B cell (primary cell): ENCODE data around the gene HNRNPAB. TPM values are rescaled to one million over a fixed set of nuclear protein-coding genes. Genes with fewer than 3 reads are reported as not detected.

ENCODE experiments used
- ATAC-seq: fragments of 200-7000 bp; cut with Tn5 transposase; one replicate; pipeline ENCODE4 v1.10.0; 2021; ENCODE audit warnings: low read depth, mild to moderate bottlenecking, moderate number of reproducible peaks, moderate library complexity
- CTCF ChIA-PET: fragments of 350-600 bp; sonication (Branson Sonifier 250); formaldehyde crosslinking; loops from one replicate; lab custom pipeline; 2021; ENCODE audit warnings: antibody characterized with exemption, inconsistent platforms; lab: Charles Lee
- POLR2A ChIA-PET: fragments of 350-600 bp; sonication (Branson Sonifier 250); formaldehyde crosslinking; loops from one replicate; lab custom pipeline; 2021; ENCODE audit warnings: antibody characterized with exemption; lab: Charles Lee
- DNase-seq: peaks from one replicate; pipeline ENCODE4 v3.0.0; 2013
- H2AFZ ChIP-seq: 2 replicates; pipeline ENCODE4 v1.6.1; 2012; ENCODE audit warnings: mild to moderate bottlenecking, low read depth, low read length; ENCODE audit not compliant: insufficient read depth, poor library complexity, severe bottlenecking
- H3K27ac ChIP-seq, 2 donors: 1 replicate in 1 of 2; 2 replicates in 1 of 2; pipeline ENCODE4 v1.5.1; 2012 to 2013; ENCODE audit warnings: low read length in 2 of 2, mild to moderate bottlenecking in 2 of 2, moderate library complexity in 1 of 2
- H3K27me3 ChIP-seq, 4 experiments: fragments of 200-600 bp in 1 of 4; sonication (generic) in 1 of 4; replicated peaks in 1 of 4; 1 replicate in 2 of 4; 2 replicates in 2 of 4; pipeline versions ENCODE4 v1.6.1 to v1.7.0; 2013 to 2016; ENCODE audit warnings: low read length in 3 of 4, mild to moderate bottlenecking in 2 of 4, mixed read lengths in 1 of 4, moderate library complexity in 1 of 4; ENCODE audit not compliant: insufficient read depth in 4 of 4, control insufficient read depth in 3 of 4; ENCODE audit errors: control extremely low read depth in 1 of 4
- H3K36me3 ChIP-seq, 2 experiments: replicated peaks in 1 of 2; 1 replicate in 1 of 2; 2 replicates in 1 of 2; pipeline versions ENCODE4 v1.6.1 to v1.7.1; 2013; ENCODE audit warnings: low read length in 1 of 2; ENCODE audit not compliant: insufficient read depth in 2 of 2, control insufficient read depth in 1 of 2; ENCODE audit errors: control extremely low read depth in 1 of 2, extremely low read depth in 1 of 2
- H3K4me1 ChIP-seq, 2 donors: fragments of 200-600 bp in 1 of 2; sonication (generic) in 1 of 2; 1 replicate in 1 of 2; 2 replicates in 1 of 2; pipeline versions ENCODE4 v1.5.1 to v1.6.1; 2013 to 2017; ENCODE audit warnings: low read length in 2 of 2; ENCODE audit not compliant: control insufficient read depth in 2 of 2, insufficient read depth in 2 of 2
- H3K4me2 ChIP-seq: replicated peaks from 2 replicates; pipeline ENCODE3; 2012; ENCODE audit warnings: mild to moderate bottlenecking, low read depth, low read length; ENCODE audit not compliant: poor library complexity, severe bottlenecking
- H3K4me3 ChIP-seq, 5 experiments: fragments of 200-600 bp in 1 of 5; sonication (generic) in 1 of 5; 1 replicate in 3 of 5; 2 replicates in 2 of 5; pipeline versions ENCODE4 v1.5.1 to v1.7.0; 2011 to 2016; ENCODE audit warnings: low read length in 4 of 5, mild to moderate bottlenecking in 4 of 5, low read depth in 2 of 5, control low read depth in 1 of 5, moderate library complexity in 1 of 5; ENCODE audit not compliant: insufficient read depth in 1 of 5; ENCODE audit errors: control extremely low read depth in 1 of 5, extremely low read depth in 1 of 5
- H3K79me2 ChIP-seq: fragments of 200-600 bp; sonication (generic); one replicate; pipeline ENCODE4 v1.6.0; 2016; ENCODE audit warnings: low read length; ENCODE audit not compliant: control insufficient read depth, insufficient read depth
- H3K9ac ChIP-seq: fragments of 200-600 bp; sonication (generic); 2 replicates; pipeline ENCODE4 v1.6.1; 2017; ENCODE audit warnings: mild to moderate bottlenecking, low read length, moderate library complexity
- H3K9me3 ChIP-seq, 3 donors: one replicate each; pipeline versions ENCODE4 v1.6.1 to v1.7.1; 2013; ENCODE audit warnings: low read length in 2 of 3; ENCODE audit not compliant: control insufficient read depth in 2 of 3, insufficient read depth in 1 of 3; ENCODE audit errors: control extremely low read depth in 1 of 3
- H4K20me1 ChIP-seq: 2 replicates; pipeline ENCODE4 v1.6.0; 2012; ENCODE audit warnings: mild to moderate bottlenecking, low read length; ENCODE audit not compliant: insufficient read depth, control insufficient read depth, poor library complexity, severe bottlenecking
- H3K27ac Mint-ChIP-seq: one replicate; pipeline ENCODE4 v1.8.0; 2021; ENCODE audit warnings: mixed read lengths
- H3K27me3 Mint-ChIP-seq: one replicate; pipeline ENCODE4 v1.8.0; 2021; ENCODE audit warnings: mixed read lengths
- H3K4me1 Mint-ChIP-seq: one replicate; pipeline ENCODE4 v1.8.0; 2021; ENCODE audit warnings: mixed read lengths
- H3K4me3 Mint-ChIP-seq: one replicate; pipeline ENCODE4 v1.8.0; 2021; ENCODE audit warnings: mixed read lengths
- H3K9me3 Mint-ChIP-seq: one replicate; pipeline ENCODE4 v1.8.0; 2022; ENCODE audit warnings: mixed read lengths; ENCODE audit not compliant: insufficient read depth
- CTCF ChIP-seq: fragments of 200-600 bp; IDR thresholded peaks from one replicate; pipeline ENCODE4 v1.8.0; 2022; ENCODE audit warnings: antibody characterized with exemption, mild to moderate bottlenecking
- EZH2 ChIP-seq: IDR thresholded peaks from 2 replicates; pipeline ENCODE4 v1.6.1; 2012; ENCODE audit warnings: borderline replicate concordance, low read depth, mild to moderate bottlenecking, moderate library complexity, low read length; ENCODE audit not compliant: insufficient read depth, poor library complexity, severe bottlenecking
- WGBS: methylation state at CpG from one replicate; pipeline ENCODE4 v1.1.5; 2013; ENCODE audit warnings: missing lambda C conversion rate; ENCODE audit not compliant: insufficient coverage; 5-methylcytosine and 5-hydroxymethylcytosine counted together
- intact Hi-C: fragments of 100-400 bp; cut with micrococcal nuclease; formaldehyde crosslinking; loops from one replicate; pipeline ENCODE4 v1.10.0; 2022
- polyA plus RNA-seq: library from polyadenylated mRNA; depleted of rRNA; stranded (reverse); fragments of >200 nt; gene quantifications from 2 replicates; pipeline ENCODE4 v1.2.3, GENCODE V29; 2012
- total RNA-seq, 2 donors: library from RNA; stranded (reverse); fragments of 120-200 nt in 1 of 2; gene quantifications; 1 replicate in 1 of 2; 2 replicates in 1 of 2; pipeline versions ENCODE4 v1.2.3 to v1.2.4, GENCODE V29; 2013 to 2022

The HNRNPAB gene
- total and polyA plus RNA-seq, 2 donors (not counting 1 experiment from before 2014, with no cell fraction given): 25.1 to 75.1 TPM

DNA sequence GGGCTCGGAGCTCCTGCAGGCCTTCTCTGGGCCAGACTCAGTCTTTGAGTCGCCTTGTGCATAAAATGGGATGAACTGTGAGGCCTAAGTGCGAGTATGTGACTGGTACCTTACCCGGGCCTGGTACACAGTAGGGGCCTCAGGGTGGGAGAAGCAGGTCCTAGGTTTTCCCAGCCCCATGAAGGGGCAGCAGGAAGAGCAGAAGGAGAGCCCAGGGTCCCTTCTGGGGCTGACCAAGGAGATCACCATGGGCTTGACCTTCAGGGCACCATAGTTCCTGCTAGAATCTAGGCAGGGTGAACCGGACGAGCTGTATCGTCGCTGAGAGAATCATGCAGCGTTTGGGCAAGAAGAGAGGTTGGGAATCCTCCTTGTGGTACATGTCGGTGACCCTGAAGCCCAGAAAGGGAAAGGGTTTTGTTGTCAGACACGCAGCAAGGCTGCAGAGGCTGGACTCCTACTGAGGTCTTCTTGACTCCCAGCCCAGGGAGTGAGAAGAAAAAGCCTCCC is 28.6 kb downstream of the HNRNPAB start:
- Histone ChIP-seq H3K4me3 (peak overlapping the region in 4 of 5 experiments; percentile 66 to 85 (median 76)), H2AFZ (peak overlapping the region; percentile 81), H3K9me3 (no peaks in the 10 kb centered on the region), H3K27me3 (no peaks in the 10 kb centered on the region), H3K79me2 (peaks cover 41% of the 10 kb centered on the region), H4K20me1 (peaks cover 41% of the 10 kb centered on the region), H3K27ac (peak overlapping the region; percentile 77 to 88), H3K9ac (peak overlapping the region; percentile 73), H3K4me1 (peaks cover 24 to 49% of the 10 kb centered on the region in 2 donors), H3K36me3 (peaks cover 0 to 34% of the 10 kb centered on the region in 2 experiments), H3K4me2 (peak overlapping the region; percentile 86)
- Mint-ChIP-seq H3K27ac (peak overlapping the region; percentile 93), H3K4me3 (peak overlapping the region; percentile 81), H3K27me3 (no peaks in the 10 kb centered on the region), H3K9me3 (no peaks in the 10 kb centered on the region), H3K4me1 (peaks cover 48% of the 10 kb centered on the region)
- ATAC-seq (no peak), DNase-seq (no peak)
- 72% methylated on average over 11 of the region's 11 CpGs for WGBS
- CTCF ChIA-PET: interaction anchor here (1.7 to 2.7 kb wide), 2 partner anchors 157 to 319 kb away, joined by 4 to 12 read pairs; no protein-coding TSS in a partner anchor
- intact Hi-C loops: loop anchor here (1.0 to 10.0 kb wide), 4 partner anchors 29 to 626 kb away; partner anchors contain the start of genes CLK4, HNRNPAB and ZNF354B
- POLR2A ChIA-PET: interaction anchor here (1.5 to 2.7 kb wide), 2 partner anchors 26 to 28 kb away, joined by 4 to 12 read pairs; partner anchors contain the start of gene HNRNPAB
- TF ChIP-seq CTCF: no peak
- no peak for TF ChIP-seq EZH2

- intact Hi-C loops: loop anchor here (10.0 kb wide), 1 partner anchor 391 kb away; the partner anchor contains the start of gene CLK4
- Histone ChIP-seq H3K4me1 (peaks cover 36 to 61% of the 10 kb centered on the region in 2 donors), H2AFZ (no peak overlapping the region), H3K4me3 (no peak overlapping the region), H3K36me3 (peaks cover 0 to 23% of the 10 kb centered on the region in 2 experiments), H3K9me3 (no peaks in the 10 kb centered on the region), H3K4me2 (no peak overlapping the region), H3K27me3 (no peaks in the 10 kb centered on the region), H3K9ac (no peak overlapping the region), H3K27ac (no peak overlapping the region), H4K20me1 (peaks cover 29% of the 10 kb centered on the region), H3K79me2 (peaks cover 28% of the 10 kb centered on the region)
- ATAC-seq (no peak), DNase-seq (no peak)
- H3K4me1 Mint-ChIP-seq: peaks cover 54% of the 10 kb centered on the region
- 84% methylated on average over 6 of the region's 7 CpGs for WGBS
- no peak overlapping the region for H3K4me3 Mint-ChIP-seq
- H3K27ac Mint-ChIP-seq: peak overlapping the region; percentile 41
- no peaks in the 10 kb centered on the region for H3K9me3 Mint-ChIP-seq
- ChIA-PET POLR2A (no interaction called here), CTCF (interaction anchor here (0.6 to 2.7 kb wide), 16 partner anchors 9 to 1302 kb away, joined by 3 to 12 read pairs (median 4); partner anchors contain the start of genes HNRNPAB and NHP2)
- TF ChIP-seq EZH2 (no peak), CTCF (no peak)
- no peaks in the 10 kb centered on the region for H3K27me3 Mint-ChIP-seq
Measured at GRCh38 chr5:178234121-178234749, 29.9 kb downstream of the HNRNPAB start.
